ENCODE data around the gene HPSE. TPM values are rescaled to one million over a fixed set of nuclear protein-coding genes. Genes with fewer than 3 reads are reported as not detected.

The HPSE gene
- total RNA-seq, 1 experiment from 2014 or later = 12.6 TPM

DNA sequence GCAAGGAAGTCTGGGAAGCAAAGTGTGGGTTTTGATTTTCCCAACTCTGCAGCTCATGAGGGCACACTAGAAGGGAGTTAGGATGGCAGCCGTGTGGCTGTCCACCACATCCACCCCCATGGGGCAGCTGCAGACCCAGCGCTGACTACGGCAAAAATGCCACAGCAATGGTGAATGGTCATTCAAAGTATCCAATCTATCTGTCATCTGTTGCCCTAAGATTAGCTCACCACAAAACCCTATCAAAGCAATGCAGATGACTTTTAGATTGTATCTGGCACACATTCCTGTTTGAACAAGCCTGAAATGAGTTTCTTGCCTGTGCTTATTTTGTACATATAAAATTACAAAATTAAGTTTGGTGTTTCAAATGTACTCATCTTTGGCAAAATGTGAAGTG is 29.7 kb upstream of the HPSE start:
- Histone ChIP-seq H3K4me2 (ENCODE audit: low read length) (no peak overlapping the region), H3K9me3 (ENCODE audit: control insufficient read depth in 1 of 2, insufficient read depth in 1 of 2, low read depth in 1 of 2, low read length in 2 of 2) (no peaks in the 10 kb centered on the region), H3K36me3 (ENCODE audit: control insufficient read depth in 1 of 2, insufficient read depth in 2 of 2, low read length in 2 of 2) (no peaks in the 10 kb centered on the region), H3K79me2 (ENCODE audit: insufficient read depth, low read length) (no peaks in the 10 kb centered on the region), H3K9me2 (ENCODE audit: insufficient read depth) (no peaks in the 10 kb centered on the region), H2AFZ (ENCODE audit: low read depth, low read length, poor library complexity, severe bottlenecking) (no peak overlapping the region), H3K4me1 (ENCODE audit: control insufficient read depth in 1 of 2, insufficient read depth in 2 of 2, low read length in 2 of 2) (no peaks in the 10 kb centered on the region), H4K20me1 (ENCODE audit: insufficient read depth) (no peaks in the 10 kb centered on the region), H3K27me3 (ENCODE audit: insufficient read depth, low read length) (no peaks in the 10 kb centered on the region), H3K27ac (ENCODE audit: low read depth, low read length) (no peak overlapping the region), H3K9ac (ENCODE audit: low read length) (no peak overlapping the region), H3K4me3 (replicated peaks in 1 of 2; ENCODE audit: low read depth in 1 of 2, low read length in 2 of 2) (no peak overlapping the region)
- RAD21 ChIA-PET (ENCODE audit: low non-redundant PET in 1 of 2, low total read pairs in 2 of 2, uncharacterized antibody in 2 of 2, unreplicated experiment in 2 of 2) = no interaction called here
- DNase-seq (ENCODE audit: low read depth, low spot score) = no peak
- POLR2A ChIA-PET = no interaction called here
- no peak for TF ChIP-seq EZH2phosphoT487 (IDR thresholded peaks at IDR 0.05; ENCODE audit: borderline replicate concordance)
- no peak for TF ChIP-seq ELF1 (IDR thresholded peaks at IDR 0.05; ENCODE audit: borderline replicate concordance, low read depth)
- no peak for TF ChIP-seq SIN3A (IDR thresholded peaks at IDR 0.05; ENCODE audit: low read depth)
- TF ChIP-seq EGR1 (IDR thresholded peaks at IDR 0.05; ENCODE audit: low read depth) = no peak
- no peak for TF ChIP-seq FOSL1 (IDR thresholded peaks at IDR 0.05; ENCODE audit: low read depth)
- no peak for TF ChIP-seq CEBPB (IDR thresholded peaks at IDR 0.05; ENCODE audit: low read depth)
- TF ChIP-seq ZNF274 (IDR thresholded peaks at IDR 0.05; ENCODE audit: low read depth, low read length) = no peak
- no peak for TF ChIP-seq YY1 (IDR thresholded peaks at IDR 0.05; ENCODE audit: extremely low read depth, insufficient replicate concordance, low read depth, low read length)
- BruUV-seq (replicated peaks) = no TSS peak
- intact Hi-C loops (cut with micrococcal nuclease) = no loop called here
- CTCF ChIA-PET = no interaction called here
- no peak for ATAC-seq

DNA sequence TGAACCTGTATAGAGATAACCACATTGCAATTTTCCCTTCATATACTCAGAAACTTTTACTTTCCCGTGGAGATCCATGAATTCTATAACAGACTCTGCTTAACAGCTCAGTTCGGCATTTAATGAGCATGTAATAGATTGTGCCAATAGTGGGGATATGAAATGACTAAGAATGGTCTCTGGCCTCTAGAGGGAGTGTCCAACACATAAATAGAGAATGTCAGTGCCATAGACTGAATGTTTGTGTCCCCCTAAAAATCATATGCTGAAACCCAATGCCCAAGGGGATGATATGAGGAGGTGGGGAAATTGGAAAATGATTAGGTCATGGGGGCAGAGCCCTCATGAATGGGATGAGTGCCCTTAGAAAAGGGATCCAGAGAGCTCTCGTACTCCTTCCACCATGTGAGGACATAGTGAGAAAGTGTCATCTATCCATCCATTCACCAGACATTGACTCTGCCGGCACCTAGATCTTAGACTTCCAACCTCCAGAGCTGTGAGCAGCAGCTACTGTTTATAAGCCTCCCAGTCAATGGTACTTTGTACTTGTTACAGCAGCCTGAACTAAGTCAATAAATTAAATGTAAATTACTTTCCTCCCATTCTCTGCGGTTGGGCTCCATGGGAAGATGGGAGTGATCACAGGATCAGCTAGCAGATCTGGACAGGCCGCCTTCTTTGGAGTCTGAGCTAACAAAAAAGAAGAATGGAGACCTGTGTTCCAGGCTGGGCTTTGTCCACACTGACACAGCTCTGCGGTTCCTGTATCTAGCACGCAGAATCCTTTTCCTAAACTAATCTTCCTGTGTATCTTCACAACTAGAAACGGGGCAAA is 28.1 kb upstream of the HPSE start:
- no peaks in the 10 kb centered on the region for H3K79me2 ChIP-seq (ENCODE audit: insufficient read depth, low read length)
- ChIA-PET POLR2A (no interaction called here), RAD21 (ENCODE audit: low non-redundant PET in 1 of 2, low total read pairs in 2 of 2, uncharacterized antibody in 2 of 2, unreplicated experiment in 2 of 2) (no interaction called here), CTCF (interaction anchor here (1.3 kb wide), 2 partner anchors 78 to 80 kb away, joined by 3 to 4 read pairs; partner anchors contain the start of gene COQ2)
- no peaks in the 10 kb centered on the region for H4K20me1 ChIP-seq (ENCODE audit: insufficient read depth)
- H3K27ac ChIP-seq (ENCODE audit: low read depth, low read length) = no peak overlapping the region
- H2AFZ ChIP-seq (ENCODE audit: low read depth, low read length, poor library complexity, severe bottlenecking) = peak overlapping the region; percentile 42
- ATAC-seq (peak; percentile 94), DNase-seq (ENCODE audit: low read depth, low spot score) (no peak)
- no peaks in the 10 kb centered on the region for H3K9me2 ChIP-seq (ENCODE audit: insufficient read depth)
- peaks cover 4 to 8% of the 10 kb centered on the region in 2 experiments for H3K4me1 ChIP-seq (ENCODE audit: control insufficient read depth in 1 of 2, insufficient read depth in 2 of 2, low read length in 2 of 2)
- no peaks in the 10 kb centered on the region for H3K27me3 ChIP-seq (ENCODE audit: insufficient read depth, low read length)
- H3K36me3 ChIP-seq (ENCODE audit: control insufficient read depth in 1 of 2, insufficient read depth in 2 of 2, low read length in 2 of 2) = no peaks in the 10 kb centered on the region
- intact Hi-C loops (cut with micrococcal nuclease) = loop anchor here (1.0 kb wide), 1 partner anchor 278 kb away; no protein-coding TSS in a partner anchor
- no peak overlapping the region for H3K9ac ChIP-seq (ENCODE audit: low read length)
- no TSS peak for BruUV-seq (replicated peaks)
- TF ChIP-seq RAD21 (IDR thresholded peaks at IDR 0.05; ENCODE audit: low read depth) = peak; percentile 71
- TF ChIP-seq, protein P1, sequence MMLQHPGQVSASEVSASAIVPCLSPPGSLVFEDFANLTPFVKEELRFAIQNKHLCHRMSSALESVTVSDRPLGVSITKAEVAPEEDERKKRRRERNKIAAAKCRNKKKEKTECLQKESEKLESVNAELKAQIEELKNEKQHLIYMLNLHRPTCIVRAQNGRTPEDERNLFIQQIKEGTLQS (IDR thresholded peaks at IDR 0.05) = no peak
- TF ChIP-seq CTCF (IDR thresholded peaks at IDR 0.05 in 2 of 3, conservative IDR thresholded peaks at IDR 0.05 in 1 of 3; ENCODE audit: borderline replicate concordance in 1 of 3, insufficient read depth in 1 of 3, low read depth in 2 of 3, low read length in 2 of 3) = peak; percentile 40 to 56 (median 54); a peak in 5 of 6 replicates
- TF ChIP-seq POLR2AphosphoS5 (IDR thresholded peaks at IDR 0.05; ENCODE audit: low read depth, low read length) = no peak
- H3K4me2 ChIP-seq (ENCODE audit: low read length) = no peak overlapping the region
- H3K9me3 ChIP-seq (ENCODE audit: control insufficient read depth in 1 of 2, insufficient read depth in 1 of 2, low read depth in 1 of 2, low read length in 2 of 2) = no peaks in the 10 kb centered on the region
- no peak overlapping the region for H3K4me3 ChIP-seq (replicated peaks in 1 of 2; ENCODE audit: low read depth in 1 of 2, low read length in 2 of 2)
